ENCODE data around the gene CD99L2. TPM values are rescaled to one million over a fixed set of nuclear protein-coding genes. Genes with fewer than 3 reads are reported as not detected.

CD99L2 gene
- total RNA-seq, 1 experiment from 2014 or later: 9.4 TPM

- no peak overlapping the region for H3K27ac Mint-ChIP-seq
- 0 out of 2 replicates have a peak, but pooled peaks cover 3% of the 10 kb centered on the region for H3K36me3 Mint-ChIP-seq
- POLR2A ChIA-PET: no interaction called here
Measured at GRCh38 chrX:150763303-150763797, 135.1 kb downstream of the CD99L2 start.

GRCh38 chrX:150762258-150763165, 136.0 kb downstream of the CD99L2 start:
- Mint-ChIP-seq H3K4me1 (peaks cover 17% of the 10 kb centered on the region), H3K4me3 (no peak overlapping the region), H3K36me3 (0 out of 2 replicates have a peak, but pooled peaks cover 3% of the 10 kb centered on the region), H3K27ac (no peak overlapping the region), H3K27me3 (ENCODE audit: low read depth) (no peaks in the 10 kb centered on the region), H3K9me3 (no peaks in the 10 kb centered on the region)
- CTCF ChIA-PET: interaction anchor here (2.1 to 3.0 kb wide), 2 partner anchors 10 to 320 kb away, joined by 6 to 22 read pairs; no protein-coding TSS in a partner anchor
- TF ChIP-seq FOXP1 (CRISPR knock-in tag; IDR thresholded peaks at IDR 0.05; ENCODE audit: borderline replicate concordance) (no peak), ZNF232 (CRISPR knock-in tag; IDR thresholded peaks at IDR 0.05) (no peak), TCF7 (CRISPR knock-in tag; IDR thresholded peaks at IDR 0.05; ENCODE audit: low read depth) (no peak), ZNF671 (CRISPR knock-in tag; IDR thresholded peaks at IDR 0.05) (no peak), MYBL2 (CRISPR knock-in tag; IDR thresholded peaks at IDR 0.05) (no peak), E2F5 (CRISPR knock-in tag; IDR thresholded peaks at IDR 0.05) (no peak), CREM (CRISPR knock-in tag; IDR thresholded peaks at IDR 0.05) (no peak), KAT7 (CRISPR knock-in tag; IDR thresholded peaks at IDR 0.05; ENCODE audit: borderline replicate concordance) (no peak), ELF4 (CRISPR knock-in tag; IDR thresholded peaks at IDR 0.05; ENCODE audit: low read depth) (no peak), ZNF138 (CRISPR knock-in tag; conservative IDR thresholded peaks at IDR 0.05) (no peak), IRF2 (CRISPR knock-in tag; IDR thresholded peaks at IDR 0.05; ENCODE audit: borderline replicate concordance, low read depth) (no peak), ZBTB21 (CRISPR knock-in tag; IDR thresholded peaks at IDR 0.05; ENCODE audit: borderline replicate concordance) (no peak), GTF2I (CRISPR knock-in tag; conservative IDR thresholded peaks at IDR 0.05) (no peak), SMAD3 (CRISPR knock-in tag; IDR thresholded peaks at IDR 0.05; ENCODE audit: borderline replicate concordance) (no peak), ZSCAN18 (CRISPR knock-in tag; IDR thresholded peaks at IDR 0.05) (no peak), AFF4 (CRISPR knock-in tag; IDR thresholded peaks at IDR 0.05; ENCODE audit: borderline replicate concordance) (no peak)
- TF ChIP-seq, protein P1, sequence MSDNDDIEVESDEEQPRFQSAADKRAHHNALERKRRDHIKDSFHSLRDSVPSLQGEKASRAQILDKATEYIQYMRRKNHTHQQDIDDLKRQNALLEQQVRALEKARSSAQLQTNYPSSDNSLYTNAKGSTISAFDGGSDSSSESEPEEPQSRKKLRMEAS (CRISPR knock-in tag; IDR thresholded peaks at IDR 0.05): no peak
- TF ChIP-seq, protein P2, sequence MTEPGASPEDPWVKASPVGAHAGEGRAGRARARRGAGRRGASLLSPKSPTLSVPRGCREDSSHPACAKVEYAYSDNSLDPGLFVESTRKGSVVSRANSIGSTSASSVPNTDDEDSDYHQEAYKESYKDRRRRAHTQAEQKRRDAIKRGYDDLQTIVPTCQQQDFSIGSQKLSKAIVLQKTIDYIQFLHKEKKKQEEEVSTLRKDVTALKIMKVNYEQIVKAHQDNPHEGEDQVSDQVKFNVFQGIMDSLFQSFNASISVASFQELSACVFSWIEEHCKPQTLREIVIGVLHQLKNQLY (CRISPR knock-in tag; IDR thresholded peaks at IDR 0.05): no peak
- no peak for ATAC-seq
- no peak for DNase-seq (ENCODE audit: low spot score)
- POLR2A ChIA-PET: no interaction called here

More at GRCh38 chrX:150763303-150763797, 135.1 kb downstream of the CD99L2 start:
- H3K4me3 Mint-ChIP-seq: no peak overlapping the region
- no peaks in the 10 kb centered on the region for H3K9me3 Mint-ChIP-seq
- CTCF ChIA-PET: interaction anchor here (2.1 to 3.0 kb wide), 2 partner anchors 9 to 319 kb away, joined by 6 to 22 read pairs; no protein-coding TSS in a partner anchor
- no peak for ATAC-seq
- DNase-seq (ENCODE audit: low spot score): no peak
- TF ChIP-seq, protein P3, sequence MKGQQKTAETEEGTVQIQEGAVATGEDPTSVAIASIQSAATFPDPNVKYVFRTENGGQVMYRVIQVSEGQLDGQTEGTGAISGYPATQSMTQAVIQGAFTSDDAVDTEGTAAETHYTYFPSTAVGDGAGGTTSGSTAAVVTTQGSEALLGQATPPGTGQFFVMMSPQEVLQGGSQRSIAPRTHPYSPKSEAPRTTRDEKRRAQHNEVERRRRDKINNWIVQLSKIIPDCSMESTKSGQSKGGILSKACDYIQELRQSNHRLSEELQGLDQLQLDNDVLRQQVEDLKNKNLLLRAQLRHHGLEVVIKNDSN (CRISPR knock-in tag; IDR thresholded peaks at IDR 0.05): no peak
- TF ChIP-seq ZNF416 (CRISPR knock-in tag; IDR thresholded peaks at IDR 0.05): no peak
- no peak for TF ChIP-seq ELF4 (CRISPR knock-in tag; IDR thresholded peaks at IDR 0.05; ENCODE audit: low read depth)
- TF ChIP-seq E2F5 (CRISPR knock-in tag; IDR thresholded peaks at IDR 0.05): no peak
- TF ChIP-seq GRHL2 (CRISPR knock-in tag; IDR thresholded peaks at IDR 0.05; ENCODE audit: insufficient replicate concordance, severe bottlenecking): no peak
- H3K4me1 Mint-ChIP-seq: peaks cover 17% of the 10 kb centered on the region
- H3K27me3 Mint-ChIP-seq (ENCODE audit: low read depth): no peaks in the 10 kb centered on the region
